GM23338 (cell line): ENCODE results near the gene AIP. TPM values are rescaled to one million over a fixed set of nuclear protein-coding genes. Genes with fewer than 3 reads are reported as not detected.

Experiments
- ATAC-seq: fragments of 200-7000 bp; cut with Tn5 transposase; 3 replicates; pipeline ENCODE4 v1.9.1; 2020
- DNase-seq: peaks from one replicate; pipeline ENCODE4 v3.0.0-alpha.2; 2015; ENCODE audit warnings: low spot score
- H2AFZ ChIP-seq: fragments of 200-600 bp; sonication (generic); 2 replicates; pipeline ENCODE4 v1.8.0; 2016; ENCODE audit warnings: antibody characterized with exemption, mild to moderate bottlenecking, moderate library complexity
- H3F3A ChIP-seq: fragments of 200-600 bp; sonication (generic); replicated peaks from 2 replicates; pipeline ENCODE4 v1.8.0; 2017; ENCODE audit warnings: antibody characterized with exemption, mixed run types, low read depth
- H3K27ac ChIP-seq: fragments of 200-600 bp; sonication (generic); 2 replicates; pipeline ENCODE4 v1.6.1; 2016; ENCODE audit warnings: low read depth
- H3K27me3 ChIP-seq: fragments of 200-600 bp; sonication (generic); 2 replicates; pipeline ENCODE4 v1.8.0; 2016; ENCODE audit warnings: mild to moderate bottlenecking, mixed run types, moderate library complexity; ENCODE audit not compliant: insufficient read depth
- H3K36me3 ChIP-seq: fragments of 200-600 bp; sonication (generic); 2 replicates; pipeline ENCODE4 v1.8.0; 2016; ENCODE audit warnings: mild to moderate bottlenecking; ENCODE audit not compliant: insufficient read depth
- H3K4me1 ChIP-seq: fragments of 200-600 bp; sonication (generic); 2 replicates; pipeline ENCODE4 v1.8.0; 2016; ENCODE audit warnings: mild to moderate bottlenecking, moderate library complexity; ENCODE audit not compliant: insufficient read depth
- H3K4me2 ChIP-seq: fragments of 200-600 bp; sonication (generic); 2 replicates; pipeline ENCODE4 v1.7.1; 2017; ENCODE audit warnings: mixed run types
- H3K4me3 ChIP-seq: fragments of 200-600 bp; sonication (generic); 2 replicates; pipeline ENCODE4 v1.6.1; 2016; ENCODE audit warnings: mixed run types
- H3K79me2 ChIP-seq: fragments of 200-600 bp; sonication (generic); replicated peaks from 2 replicates; pipeline ENCODE4 v1.8.0; 2017; ENCODE audit warnings: mild to moderate bottlenecking; ENCODE audit not compliant: insufficient read depth
- H3K9me2 ChIP-seq: fragments of 200-600 bp; sonication (generic); 2 replicates; pipeline ENCODE4 v1.8.0; 2017; ENCODE audit not compliant: insufficient read depth
- H4K20me1 ChIP-seq: fragments of 200-600 bp; sonication (generic); replicated peaks from 2 replicates; pipeline ENCODE4 v1.8.0; 2017; ENCODE audit warnings: mild to moderate bottlenecking; ENCODE audit not compliant: insufficient read depth
- H3K27ac Mint-ChIP-seq: 2 replicates; pipeline ENCODE4 v1.8.0; 2020; ENCODE audit warnings: inconsistent platforms, mild to moderate bottlenecking, moderate library complexity, mixed read lengths
- H3K27me3 Mint-ChIP-seq: 3 replicates; pipeline ENCODE4 v1.8.0; 2022; ENCODE audit warnings: low read depth, mild to moderate bottlenecking, moderate library complexity, mixed read lengths, inconsistent platforms; ENCODE audit not compliant: insufficient read depth, poor library complexity
- H3K36me3 Mint-ChIP-seq: 3 replicates; pipeline ENCODE4 v1.8.0; 2021; ENCODE audit warnings: low read depth, mild to moderate bottlenecking, inconsistent platforms, moderate library complexity, mixed read lengths
- H3K4me1 Mint-ChIP-seq: 3 replicates; pipeline ENCODE4 v1.8.0; 2020; ENCODE audit warnings: mild to moderate bottlenecking, inconsistent platforms, mixed read lengths
- H3K4me3 Mint-ChIP-seq: 3 replicates; pipeline ENCODE4 v1.8.0; 2021; ENCODE audit warnings: moderate library complexity, mild to moderate bottlenecking, inconsistent platforms, mixed read lengths
- H3K9me3 Mint-ChIP-seq: 3 replicates; pipeline ENCODE4 v1.8.0; 2020; ENCODE audit warnings: moderate library complexity, mild to moderate bottlenecking, inconsistent platforms, mixed read lengths
- CREB1 ChIP-seq: fragments of 250-450 bp; sonication (Bioruptor Pico); IDR thresholded peaks from 2 replicates; pipeline ENCODE4 v1.5.0; 2020; ENCODE audit warnings: low read depth, mild to moderate bottlenecking, moderate library complexity
- ETS1 ChIP-seq: IDR thresholded peaks from 2 replicates; pipeline ENCODE4 v1.6.1; 2016; ENCODE audit warnings: antibody characterized with exemption
- EZH2 ChIP-seq: fragments of 200-600 bp; sonication (generic); IDR thresholded peaks from one replicate; pipeline ENCODE4 v1.8.0; 2017; ENCODE audit warnings: antibody characterized with exemption, mild to moderate bottlenecking, low read depth; ENCODE audit not compliant: unreplicated experiment
- EZH2phosphoT487 ChIP-seq: fragments of 200-600 bp; sonication (generic); IDR thresholded peaks from one replicate; pipeline ENCODE4 v1.8.1; 2018; ENCODE audit warnings: antibody characterized with exemption; ENCODE audit not compliant: unreplicated experiment
- JUNB ChIP-seq: IDR thresholded peaks from one replicate; pipeline ENCODE4 v1.6.1; 2016; ENCODE audit warnings: antibody characterized with exemption; ENCODE audit not compliant: unreplicated experiment
- NANOG ChIP-seq: IDR thresholded peaks from 2 replicates; pipeline ENCODE4 v1.6.1; 2016; ENCODE audit warnings: antibody characterized with exemption, borderline replicate concordance
- POLR2AphosphoS5 ChIP-seq: IDR thresholded peaks from 2 replicates; pipeline ENCODE4 v1.6.1; 2016; ENCODE audit warnings: antibody characterized with exemption, low read depth
- REST ChIP-seq: IDR thresholded peaks from one replicate; pipeline ENCODE4 v1.6.1; 2018; ENCODE audit warnings: antibody characterized with exemption; ENCODE audit not compliant: unreplicated experiment
- STAT1 ChIP-seq: IDR thresholded peaks from one replicate; pipeline ENCODE4 v1.6.1; 2016; ENCODE audit warnings: antibody characterized with exemption; ENCODE audit not compliant: unreplicated experiment
- ZNF114 ChIP-seq: fragments of 250-450 bp; sonication (Bioruptor Pico); IDR thresholded peaks from 2 replicates; pipeline ENCODE4 v1.5.0; 2020; ENCODE audit warnings: mild to moderate bottlenecking, moderate library complexity
- ZNF331 ChIP-seq: fragments of 250-450 bp; sonication (Bioruptor Pico); IDR thresholded peaks from 2 replicates; pipeline ENCODE4 v1.5.0; 2020; ENCODE audit warnings: low read depth, mild to moderate bottlenecking, moderate library complexity
- polyA plus RNA-seq: library from polyadenylated mRNA; unstranded; fragments of >200 nt; fragmentation: Nextera tagmentation; extraction: Ambion mirVana; gene quantifications from 2 replicates; pipeline ENCODE4 v1.2.1, GENCODE V29; 2016
- total RNA-seq: library from RNA; depleted of rRNA; stranded (reverse); fragments of >200 nt; shearing (Covaris generic); gene quantifications from 2 replicates; pipeline ENCODE4 v1.2.3, GENCODE V29; 2014
- TF ChIP-seq, protein P1 (sequence below): fragments of 250-450 bp; sonication (Bioruptor Pico); IDR thresholded peaks from 2 replicates; pipeline ENCODE4 v1.5.0; 2020; ENCODE audit warnings: mild to moderate bottlenecking, moderate library complexity
- TF ChIP-seq, protein P2 (sequence below), 2 experiments: fragments of 200-600 bp in 1 of 2; sonication (generic) in 1 of 2; conservative IDR thresholded peaks; 2 replicates each; pipeline versions ENCODE4 v1.5.1 to v1.6.1; 2016 to 2017; ENCODE audit warnings: antibody characterized with exemption in 2 of 2, low read depth in 2 of 2, mild to moderate bottlenecking in 2 of 2, moderate library complexity in 1 of 2

Gene AIP
- total and polyA plus RNA-seq, 2 experiments from 2014 or later = 29.1 to 32.1 TPM

GRCh38 chr11:67484847-67485311, 2.1 kb downstream of the AIP start:
- Histone ChIP-seq H3K4me1 (no peaks in the 10 kb centered on the region; the same call in 1 of the 2 replicates), H3F3A (no peaks in the 10 kb centered on the region), H3K27ac (no peak overlapping the region), H3K9me2 (no peaks in the 10 kb centered on the region), H3K4me2 (no peak overlapping the region), H3K27me3 (peaks cover 8% of the 10 kb centered on the region), H3K36me3 (no peaks in the 10 kb centered on the region; the same call in 1 of the 2 replicates), H4K20me1 (no peaks in the 10 kb centered on the region; the same call in 1 of the 2 replicates), H3K4me3 (no peak overlapping the region), H3K79me2 (no peaks in the 10 kb centered on the region), H2AFZ (no peak overlapping the region)
- peaks cover 4% of the 10 kb centered on the region; the same call in 2 of the 3 replicates for H3K9me3 Mint-ChIP-seq
- no peak overlapping the region for H3K27ac Mint-ChIP-seq
- H3K27me3 Mint-ChIP-seq = peaks cover 24% of the 10 kb centered on the region
- peaks cover 23% of the 10 kb centered on the region for H3K4me1 Mint-ChIP-seq
- DNase-seq (no peak), ATAC-seq (no peak)
- TF ChIP-seq CREB1 = no peak
- no peak for TF ChIP-seq EZH2
- no peak for TF ChIP-seq EZH2phosphoT487
- TF ChIP-seq, protein P1, sequence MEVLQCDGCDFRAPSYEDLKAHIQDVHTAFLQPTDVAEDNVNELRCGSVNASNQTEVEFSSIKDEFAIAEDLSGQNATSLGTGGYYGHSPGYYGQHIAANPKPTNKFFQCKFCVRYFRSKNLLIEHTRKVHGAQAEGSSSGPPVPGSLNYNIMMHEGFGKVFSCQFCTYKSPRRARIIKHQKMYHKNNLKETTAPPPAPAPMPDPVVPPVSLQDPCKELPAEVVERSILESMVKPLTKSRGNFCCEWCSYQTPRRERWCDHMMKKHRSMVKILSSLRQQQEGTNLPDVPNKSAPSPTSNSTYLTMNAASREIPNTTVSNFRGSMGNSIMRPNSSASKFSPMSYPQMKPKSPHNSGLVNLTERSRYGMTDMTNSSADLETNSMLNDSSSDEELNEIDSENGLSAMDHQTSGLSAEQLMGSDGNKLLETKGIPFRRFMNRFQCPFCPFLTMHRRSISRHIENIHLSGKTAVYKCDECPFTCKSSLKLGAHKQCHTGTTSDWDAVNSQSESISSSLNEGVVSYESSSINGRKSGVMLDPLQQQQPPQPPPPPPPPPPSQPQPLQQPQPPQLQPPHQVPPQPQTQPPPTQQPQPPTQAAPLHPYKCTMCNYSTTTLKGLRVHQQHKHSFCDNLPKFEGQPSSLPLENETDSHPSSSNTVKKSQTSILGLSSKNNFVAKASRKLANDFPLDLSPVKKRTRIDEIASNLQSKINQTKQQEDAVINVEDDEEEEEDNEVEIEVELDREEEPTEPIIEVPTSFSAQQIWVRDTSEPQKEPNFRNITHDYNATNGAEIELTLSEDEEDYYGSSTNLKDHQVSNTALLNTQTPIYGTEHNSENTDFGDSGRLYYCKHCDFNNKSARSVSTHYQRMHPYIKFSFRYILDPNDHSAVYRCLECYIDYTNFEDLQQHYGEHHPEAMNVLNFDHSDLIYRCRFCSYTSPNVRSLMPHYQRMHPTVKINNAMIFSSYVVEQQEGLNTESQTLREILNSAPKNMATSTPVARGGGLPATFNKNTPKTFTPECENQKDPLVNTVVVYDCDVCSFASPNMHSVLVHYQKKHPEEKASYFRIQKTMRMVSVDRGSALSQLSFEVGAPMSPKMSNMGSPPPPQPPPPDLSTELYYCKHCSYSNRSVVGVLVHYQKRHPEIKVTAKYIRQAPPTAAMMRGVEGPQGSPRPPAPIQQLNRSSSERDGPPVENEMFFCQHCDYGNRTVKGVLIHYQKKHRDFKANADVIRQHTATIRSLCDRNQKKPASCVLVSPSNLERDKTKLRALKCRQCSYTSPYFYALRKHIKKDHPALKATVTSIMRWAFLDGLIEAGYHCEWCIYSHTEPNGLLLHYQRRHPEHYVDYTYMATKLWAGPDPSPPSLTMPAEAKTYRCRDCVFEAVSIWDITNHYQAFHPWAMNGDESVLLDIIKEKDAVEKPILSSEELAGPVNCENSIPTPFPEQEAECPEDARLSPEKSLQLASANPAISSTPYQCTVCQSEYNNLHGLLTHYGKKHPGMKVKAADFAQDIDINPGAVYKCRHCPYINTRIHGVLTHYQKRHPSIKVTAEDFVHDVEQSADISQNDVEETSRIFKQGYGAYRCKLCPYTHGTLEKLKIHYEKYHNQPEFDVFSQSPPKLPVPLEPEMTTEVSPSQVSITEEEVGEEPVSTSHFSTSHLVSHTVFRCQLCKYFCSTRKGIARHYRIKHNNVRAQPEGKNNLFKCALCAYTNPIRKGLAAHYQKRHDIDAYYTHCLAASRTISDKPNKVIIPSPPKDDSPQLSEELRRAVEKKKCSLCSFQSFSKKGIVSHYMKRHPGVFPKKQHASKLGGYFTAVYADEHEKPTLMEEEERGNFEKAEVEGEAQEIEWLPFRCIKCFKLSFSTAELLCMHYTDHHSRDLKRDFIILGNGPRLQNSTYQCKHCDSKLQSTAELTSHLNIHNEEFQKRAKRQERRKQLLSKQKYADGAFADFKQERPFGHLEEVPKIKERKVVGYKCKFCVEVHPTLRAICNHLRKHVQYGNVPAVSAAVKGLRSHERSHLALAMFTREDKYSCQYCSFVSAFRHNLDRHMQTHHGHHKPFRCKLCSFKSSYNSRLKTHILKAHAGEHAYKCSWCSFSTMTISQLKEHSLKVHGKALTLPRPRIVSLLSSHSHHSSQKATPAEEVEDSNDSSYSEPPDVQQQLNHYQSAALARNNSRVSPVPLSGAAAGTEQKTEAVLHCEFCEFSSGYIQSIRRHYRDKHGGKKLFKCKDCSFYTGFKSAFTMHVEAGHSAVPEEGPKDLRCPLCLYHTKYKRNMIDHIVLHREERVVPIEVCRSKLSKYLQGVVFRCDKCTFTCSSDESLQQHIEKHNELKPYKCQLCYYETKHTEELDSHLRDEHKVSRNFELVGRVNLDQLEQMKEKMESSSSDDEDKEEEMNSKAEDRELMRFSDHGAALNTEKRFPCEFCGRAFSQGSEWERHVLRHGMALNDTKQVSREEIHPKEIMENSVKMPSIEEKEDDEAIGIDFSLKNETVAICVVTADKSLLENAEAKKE (CRISPR knock-in tag) = no peak
- no peak for TF ChIP-seq POLR2AphosphoS5
- TF ChIP-seq, protein P2, sequence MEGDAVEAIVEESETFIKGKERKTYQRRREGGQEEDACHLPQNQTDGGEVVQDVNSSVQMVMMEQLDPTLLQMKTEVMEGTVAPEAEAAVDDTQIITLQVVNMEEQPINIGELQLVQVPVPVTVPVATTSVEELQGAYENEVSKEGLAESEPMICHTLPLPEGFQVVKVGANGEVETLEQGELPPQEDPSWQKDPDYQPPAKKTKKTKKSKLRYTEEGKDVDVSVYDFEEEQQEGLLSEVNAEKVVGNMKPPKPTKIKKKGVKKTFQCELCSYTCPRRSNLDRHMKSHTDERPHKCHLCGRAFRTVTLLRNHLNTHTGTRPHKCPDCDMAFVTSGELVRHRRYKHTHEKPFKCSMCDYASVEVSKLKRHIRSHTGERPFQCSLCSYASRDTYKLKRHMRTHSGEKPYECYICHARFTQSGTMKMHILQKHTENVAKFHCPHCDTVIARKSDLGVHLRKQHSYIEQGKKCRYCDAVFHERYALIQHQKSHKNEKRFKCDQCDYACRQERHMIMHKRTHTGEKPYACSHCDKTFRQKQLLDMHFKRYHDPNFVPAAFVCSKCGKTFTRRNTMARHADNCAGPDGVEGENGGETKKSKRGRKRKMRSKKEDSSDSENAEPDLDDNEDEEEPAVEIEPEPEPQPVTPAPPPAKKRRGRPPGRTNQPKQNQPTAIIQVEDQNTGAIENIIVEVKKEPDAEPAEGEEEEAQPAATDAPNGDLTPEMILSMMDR (conservative IDR thresholded peaks at IDR 0.05; ENCODE audit: low read depth in 2 of 2) = no peak
- TF ChIP-seq ZNF114 = no peak
- TF ChIP-seq NANOG = no peak
- TF ChIP-seq JUNB = no peak
- no peak for TF ChIP-seq ETS1
- no peak for TF ChIP-seq ZNF331 (CRISPR knock-in tag)
- TF ChIP-seq STAT1 = no peak
- no peak for TF ChIP-seq REST
- peak overlapping the region; percentile 28; the same call in 1 of the 3 replicates for H3K4me3 Mint-ChIP-seq
- H3K36me3 Mint-ChIP-seq = peaks cover 14% of the 10 kb centered on the region; the same call in 1 of the 3 replicates
